HG03460 (cell line): Measurements from ENCODE around the gene ZNF32.

Source experiments
- ATAC-seq: cut with Tn5 transposase; IDR thresholded peaks from one replicate; pipeline ENCODE4 v1.9.1; 2021; ENCODE audit not compliant: unreplicated experiment

ZNF32 gene

GRCh38 chr10:43681220-43681619, 32.5 kb upstream of the ZNF32 start:
- ATAC-seq = no peak

- ATAC-seq = no peak
Observed at GRCh38 chr10:43680035-43680434, 31.4 kb upstream of the ZNF32 start.

- no peak for ATAC-seq
Observed at GRCh38 chr10:43679509-43679908, 30.8 kb upstream of the ZNF32 start.

GRCh38 chr10:43678654-43679053, 30.0 kb upstream of the ZNF32 start:
- ATAC-seq = no peak

GRCh38 chr10:43676901-43677300, 28.2 kb upstream of the ZNF32 start:
- no peak for ATAC-seq

- no peak for ATAC-seq
Observed at GRCh38 chr10:43676331-43676730, 27.6 kb upstream of the ZNF32 start.

GRCh38 chr10:43674553-43675210, 26.0 kb upstream of the ZNF32 start:
- ATAC-seq = no peak

GRCh38 chr10:43673471-43673870, 24.8 kb upstream of the ZNF32 start:
- no peak for ATAC-seq

- ATAC-seq = no peak
Observed at GRCh38 chr10:43671659-43672531, 23.2 kb upstream of the ZNF32 start.

GRCh38 chr10:43669386-43669785, 20.7 kb upstream of the ZNF32 start:
- ATAC-seq = no peak

- ATAC-seq = no peak
Observed at GRCh38 chr10:43667761-43668386, 19.2 kb upstream of the ZNF32 start.

GRCh38 chr10:43667317-43667731, 18.6 kb upstream of the ZNF32 start:
- ATAC-seq = no peak

GRCh38 chr10:43666552-43666951, 17.9 kb upstream of the ZNF32 start:
- no peak for ATAC-seq

GRCh38 chr10:43665054-43665453, 16.4 kb upstream of the ZNF32 start:
- no peak for ATAC-seq

- no peak for ATAC-seq
Observed at GRCh38 chr10:43658227-43658626, 9.5 kb upstream of the ZNF32 start.

- no peak for ATAC-seq
Observed at GRCh38 chr10:43655311-43655710, 6.6 kb upstream of the ZNF32 start.

GRCh38 chr10:43653746-43654145, 5.1 kb upstream of the ZNF32 start:
- ATAC-seq = no peak

- ATAC-seq = peak; percentile 5
Observed at GRCh38 chr10:43649185-43649523, 473 bp upstream of the ZNF32 start.

- no peak for ATAC-seq
Observed at GRCh38 chr10:43648095-43648397, 635 bp downstream of the ZNF32 start.

GRCh38 chr10:43647576-43647975, 1.1 kb downstream of the ZNF32 start:
- ATAC-seq = no peak

- ATAC-seq = no peak
Observed at GRCh38 chr10:43645866-43646265, 2.8 kb downstream of the ZNF32 start.

GRCh38 chr10:43644252-43644651, 4.4 kb downstream of the ZNF32 start:
- ATAC-seq = no peak
